Ovary (tissue), 9 donors: ENCODE measurements around the gene DOK3. TPM values are rescaled to one million over a fixed set of nuclear protein-coding genes. Genes with fewer than 3 reads are reported as not detected.

ENCODE experiments used
- DNase-seq, 5 donors: peaks; one replicate each; pipeline ENCODE4 v3.0.0-alpha.2; 2019 to 2020
- H3K27ac ChIP-seq, 2 donors: fragments of 200-600 bp; one replicate each; pipeline versions ENCODE4 v1.5.1 to v1.8.0; 2019 to 2022
- H3K27me3 ChIP-seq: fragments of 200-600 bp; one replicate; pipeline ENCODE4 v1.8.0; 2022
- H3K36me3 ChIP-seq: fragments of 200-600 bp; sonication (generic); one replicate; pipeline ENCODE4 v1.5.1; 2019
- H3K4me1 ChIP-seq: one replicate; pipeline ENCODE4 v1.8.1; 2013; ENCODE audit warnings: mild to moderate bottlenecking, moderate library complexity; ENCODE audit not compliant: insufficient read depth
- H3K4me3 ChIP-seq: fragments of 200-600 bp; sonication (generic); one replicate; pipeline ENCODE4 v1.5.1; 2017
- H3K9me3 ChIP-seq, 2 donors: fragments of 200-600 bp in 1 of 2; sonication (generic) in 1 of 2; one replicate each; pipeline versions ENCODE4 v1.5.1 to v1.8.1; 2013 to 2019; ENCODE audit warnings: mild to moderate bottlenecking in 1 of 2, moderate library complexity in 1 of 2
- CTCF ChIP-seq, 3 donors: fragments of 450-650 bp in 2 of 3; fragments of 200-600 bp in 1 of 3; IDR thresholded peaks; one replicate each; pipeline versions ENCODE4 v1.5.1 to v1.8.0; 2016 to 2022; ENCODE audit warnings: antibody characterized with exemption in 3 of 3, mild to moderate bottlenecking in 1 of 3
- EP300 ChIP-seq: sonication (generic); formaldehyde crosslinking; IDR thresholded peaks from one replicate; pipeline ENCODE4 v1.6.1; 2017; ENCODE audit warnings: antibody characterized with exemption
- POLR2A ChIP-seq: fragments of 450-650 bp; IDR thresholded peaks from one replicate; pipeline ENCODE4 v1.6.1; 2017; ENCODE audit warnings: antibody characterized with exemption, mild to moderate bottlenecking, moderate library complexity
- WGBS, 3 donors: extraction: QIAGEN DNeasy Blood & Tissue Kit in 1 of 3; methylation state at CpG; one replicate each; pipeline versions ENCODE4 v1.1.5 to v1.1.7; 2013 to 2017; 5-methylcytosine and 5-hydroxymethylcytosine counted together
- intact Hi-C, 4 donors: fragments of 100-400 bp; cut with DNase I; formaldehyde crosslinking; loops; one replicate each; pipeline versions ENCODE4 v1.11.0 to v1.15.1; 2022 to 2023
- polyA plus RNA-seq, 2 donors: library from polyadenylated mRNA; stranded (reverse); fragments of 200-250 nt in 1 of 2; fragments of 350-450 nt in 1 of 2; fragmentation: Illumina TruSeq in 1 of 2; extraction: RNeasy Lipid Tissue Mini Kit (QIAGEN cat#74804) in 1 of 2; gene quantifications; one replicate each; pipeline ENCODE4 v1.2.3, GENCODE V29; 2013 to 2014
- total RNA-seq, 7 donors: library from RNA; depleted of rRNA in 2 of 7; stranded (reverse); fragments of >200 nt in 2 of 7; fragmentation: NEBNext Ultra II Directional in 3 of 7; extraction: Animal tissue kit (Norgen Biotek cat#: 25700) in 3 of 7; gene quantifications; one replicate each; pipeline versions ENCODE4 v1.1.0 to v1.2.4, GENCODE V29; 2016 to 2023
- donor health status: DM: no; HTN: no; CAD: no; lungs with moderate emphysema.
- donor health status: DM: no; HTN: no; CAD: no.
- donor health status: Bipolar disorder and iron deficiency.
- donor health status: DM: yes; HTN: yes; CAD: no.
- donor health status: DM: no; HTN: no; CAD: no.
- donor health status: DM: yes; HTN: yes; CAD: no.

Gene DOK3
- total and polyA plus RNA-seq, 9 donors: 1.3 to 7.2 (median 2.5) TPM

GRCh38 chr5:177545487-177546257 lies 36.0 kb upstream of the DOK3 start:
- no peaks in the 10 kb centered on the region for H3K27me3 ChIP-seq
- WGBS, 3 donors: 45 to 66% (median 60%) methylated on average over 4 of the region's 4 CpGs
- intact Hi-C loops: no loop called here
- peak overlapping the region in 1 of 2 donors; percentile 2 for H3K27ac ChIP-seq
- no peak overlapping the region for H3K4me3 ChIP-seq
- H3K9me3 ChIP-seq: no peaks in the 10 kb centered on the region
- H3K36me3 ChIP-seq: no peaks in the 10 kb centered on the region
- DNase-seq: peak in 3 of 5 donors; percentile 61 to 87 (median 63)
- peaks cover 6% of the 10 kb centered on the region for H3K4me1 ChIP-seq
- TF ChIP-seq EP300: peak; percentile 68
- TF ChIP-seq POLR2A: no peak

- H3K9me3 ChIP-seq: no peaks in the 10 kb centered on the region
- DNase-seq: no peak
- TF ChIP-seq CTCF (IDR thresholded peaks at IDR 0.05) (no peak), POLR2A (no peak), EP300 (no peak)
- intact Hi-C loops: no loop called here
- H3K4me1 ChIP-seq: peaks cover 8% of the 10 kb centered on the region
- H3K4me3 ChIP-seq: no peak overlapping the region
- no peaks in the 10 kb centered on the region for H3K36me3 ChIP-seq
- H3K27me3 ChIP-seq: no peaks in the 10 kb centered on the region
- 87 to 92% (median 91%) methylated on average over 4 of the region's 4 CpGs for WGBS, 3 donors
- no peak overlapping the region for H3K27ac ChIP-seq
These were observed 33.3 kb upstream of the DOK3 start for GRCh38 chr5:177542816-177543465.

DNA sequence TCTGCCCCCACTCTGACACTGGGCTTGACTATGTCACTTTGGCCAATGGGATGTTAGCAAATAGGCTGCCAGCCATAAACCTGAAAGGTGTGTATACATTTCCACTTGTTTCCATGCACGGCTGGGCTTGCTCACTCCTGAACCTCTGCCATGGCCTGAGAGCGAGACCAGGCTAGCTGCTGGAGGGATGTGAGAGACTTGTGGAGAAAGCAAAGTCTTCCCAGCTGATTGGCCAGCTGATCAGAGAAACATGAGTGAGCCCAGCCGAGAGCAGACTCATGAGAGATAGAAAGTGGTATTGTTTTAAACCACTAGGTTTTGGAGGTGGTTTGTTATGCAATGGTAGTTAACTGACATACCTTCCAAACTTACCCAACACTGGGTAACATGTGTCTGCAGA lies 30.8 kb upstream of the DOK3 start:
- 80 to 90% (median 90%) methylated on average over 3 of the region's 3 CpGs for WGBS, 3 donors
- H3K9me3 ChIP-seq: no peaks in the 10 kb centered on the region
- intact Hi-C loops: no loop called here
- no peak for DNase-seq
- H3K27ac ChIP-seq: no peak overlapping the region
- peaks cover 9% of the 10 kb centered on the region for H3K4me1 ChIP-seq
- no peaks in the 10 kb centered on the region for H3K36me3 ChIP-seq
- TF ChIP-seq EP300: no peak
- TF ChIP-seq POLR2A: no peak
- no peak for TF ChIP-seq CTCF (IDR thresholded peaks at IDR 0.05)
- H3K27me3 ChIP-seq: no peaks in the 10 kb centered on the region
- no peak overlapping the region for H3K4me3 ChIP-seq

DNA sequence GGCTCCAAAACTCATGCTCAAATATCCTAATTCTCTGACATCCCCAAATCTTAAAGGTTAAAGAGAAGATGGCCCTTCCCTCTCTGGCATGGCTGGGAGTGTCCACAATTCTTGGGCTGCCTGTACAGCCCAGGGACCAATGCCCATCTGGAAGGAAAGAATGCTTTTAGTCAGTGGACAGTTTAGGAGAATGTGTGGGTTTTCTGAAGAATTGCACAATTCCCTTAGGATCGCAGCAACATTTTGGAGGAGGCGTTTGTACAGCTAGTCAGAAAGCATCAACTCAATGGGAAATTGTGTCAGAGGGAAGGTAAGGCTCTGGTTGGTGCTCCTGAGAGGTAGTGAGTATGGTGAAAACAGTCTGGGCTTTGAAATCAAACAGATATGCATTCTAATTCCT lies 29.8 kb upstream of the DOK3 start:
- Histone ChIP-seq H3K27ac (no peak overlapping the region), H3K4me1 (peaks cover 9% of the 10 kb centered on the region), H3K4me3 (no peak overlapping the region), H3K9me3 (no peaks in the 10 kb centered on the region), H3K27me3 (no peaks in the 10 kb centered on the region), H3K36me3 (no peaks in the 10 kb centered on the region)
- WGBS, 3 donors: 29 to 48% (median 42%) methylated on average over 2 of the region's 2 CpGs
- intact Hi-C loops: no loop called here
- TF ChIP-seq EP300: no peak
- TF ChIP-seq POLR2A: no peak
- TF ChIP-seq CTCF (IDR thresholded peaks at IDR 0.05): no peak
- DNase-seq: no peak

- H3K27me3 ChIP-seq: no peaks in the 10 kb centered on the region
- no peak overlapping the region for H3K27ac ChIP-seq
- no peaks in the 10 kb centered on the region for H3K9me3 ChIP-seq
- no peak for DNase-seq
- no peaks in the 10 kb centered on the region for H3K36me3 ChIP-seq
- WGBS, 3 donors: 89 to 95% (median 90%) methylated on average over 10 of the region's 10 CpGs
- H3K4me3 ChIP-seq: no peak overlapping the region
- intact Hi-C loops: no loop called here
- H3K4me1 ChIP-seq: peaks cover 8% of the 10 kb centered on the region
- TF ChIP-seq EP300 (no peak), POLR2A (no peak), CTCF (IDR thresholded peaks at IDR 0.05) (no peak)
These were observed 29.2 kb upstream of the DOK3 start for GRCh38 chr5:177538876-177539275.
